Prostate gland (tissue), 2 donors: ENCODE data around the gene ADCY1.

Experiments
- CTCF ChIP-seq, 4 experiments: fragments of 200-600 bp in 2 of 4; fragments of 450-650 bp in 2 of 4; sonication (generic) in 2 of 4; IDR thresholded peaks; 1 replicate in 3 of 4; 2 replicates in 1 of 4; pipeline ENCODE4 v1.5.1; 2016 to 2019; ENCODE audit warnings: antibody characterized with exemption in 4 of 4, mild to moderate bottlenecking in 2 of 4, moderate library complexity in 2 of 4
- POLR2AphosphoS5 ChIP-seq: sonication (generic); formaldehyde crosslinking; IDR thresholded peaks from one replicate; pipeline ENCODE4 v1.6.1; 2017; ENCODE audit warnings: antibody characterized with exemption

- no peak for TF ChIP-seq CTCF (IDR thresholded peaks at IDR 0.05)
- peak; percentile 68 for TF ChIP-seq POLR2AphosphoS5
These were observed 57.4 kb downstream of the ADCY1 start for GRCh38 chr7:45631569-45631968.
